ENCODE results near the gene SPSB1. TPM values are rescaled to one million over a fixed set of nuclear protein-coding genes. Genes with fewer than 3 reads are reported as not detected.

Gene SPSB1
- total and polyA plus RNA-seq, 10 donors = 1.3 to 7.9 (median 4.1) TPM

DNA sequence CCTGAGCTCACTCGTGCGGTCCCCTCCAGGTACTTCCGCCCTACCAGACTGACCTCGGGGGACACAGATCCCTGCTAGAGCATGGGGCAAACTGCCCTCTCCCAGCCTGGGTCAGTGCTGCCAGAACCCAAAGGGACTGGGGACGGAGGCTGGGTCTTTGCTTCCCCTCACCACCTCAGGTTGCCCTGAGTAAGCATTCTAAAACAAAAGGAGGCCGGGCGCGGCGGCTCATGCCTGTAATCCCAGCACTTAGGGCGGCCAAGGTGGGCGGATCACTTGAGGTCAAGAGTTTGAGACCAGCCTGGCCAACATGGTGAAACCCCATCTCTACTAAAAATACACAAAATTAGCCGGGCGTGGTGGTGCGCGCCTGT, 108.4 kb downstream of the SPSB1 start:
- 89 to 96% (median 91%) methylated on average over 12 to 15 of the region's 15 CpGs for WGBS, 5 donors
- no peak overlapping the region for H3K4me3 ChIP-seq
- intact Hi-C loops (cut with DNase I; ENCODE audit: low total_unique reads) = no loop called here
- no peak for TF ChIP-seq POLR2AphosphoS5 (IDR thresholded peaks at IDR 0.05)
- no peak for DNase-seq
- peaks cover 0 to 10% (median 0%) of the 10 kb centered on the region in 7 donors for H3K27me3 ChIP-seq (replicated peaks in 1 of 7)
- no peaks in the 10 kb centered on the region for H3K36me3 ChIP-seq
- no peak overlapping the region for H3K27ac ChIP-seq
- no peaks in the 10 kb centered on the region for H3K9me3 ChIP-seq
- peaks cover 0 to 36% (median 26%) of the 10 kb centered on the region in 6 donors for H3K4me1 ChIP-seq

DNA sequence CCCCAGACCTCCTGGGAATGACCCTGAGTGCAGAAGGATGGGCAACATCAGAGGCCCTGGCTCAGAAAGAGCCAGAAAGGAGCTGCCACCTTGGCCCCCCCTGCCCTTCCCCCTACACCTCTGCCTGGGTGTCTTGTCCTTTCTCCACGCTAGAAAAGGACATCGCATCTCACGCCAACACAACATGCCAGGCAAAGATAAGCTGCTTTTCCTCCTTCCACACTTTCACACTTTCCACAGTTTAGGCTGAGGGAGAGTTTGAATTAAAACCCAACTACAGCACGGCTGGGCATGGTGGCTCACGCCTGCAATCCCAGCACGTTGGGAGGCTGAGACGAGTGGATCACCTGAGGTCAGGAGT, 109.5 kb downstream of the SPSB1 start:
- DNase-seq = no peak
- intact Hi-C loops (cut with DNase I; ENCODE audit: low total_unique reads) = no loop called here
- H3K36me3 ChIP-seq = no peaks in the 10 kb centered on the region
- 86 to 92% (median 89%) methylated on average over 7 of the region's 7 CpGs for WGBS, 5 donors
- peaks cover 0 to 40% (median 26%) of the 10 kb centered on the region in 6 donors for H3K4me1 ChIP-seq
- H3K27me3 ChIP-seq (replicated peaks in 1 of 7) = peaks cover 0 to 10% (median 0%) of the 10 kb centered on the region in 7 donors
- H3K27ac ChIP-seq = no peak overlapping the region
- H3K4me3 ChIP-seq = no peak overlapping the region
- TF ChIP-seq POLR2AphosphoS5 (IDR thresholded peaks at IDR 0.05) (no peak), POLR2A (IDR thresholded peaks at IDR 0.05) (no peak)
- TF ChIP-seq, protein P1, sequence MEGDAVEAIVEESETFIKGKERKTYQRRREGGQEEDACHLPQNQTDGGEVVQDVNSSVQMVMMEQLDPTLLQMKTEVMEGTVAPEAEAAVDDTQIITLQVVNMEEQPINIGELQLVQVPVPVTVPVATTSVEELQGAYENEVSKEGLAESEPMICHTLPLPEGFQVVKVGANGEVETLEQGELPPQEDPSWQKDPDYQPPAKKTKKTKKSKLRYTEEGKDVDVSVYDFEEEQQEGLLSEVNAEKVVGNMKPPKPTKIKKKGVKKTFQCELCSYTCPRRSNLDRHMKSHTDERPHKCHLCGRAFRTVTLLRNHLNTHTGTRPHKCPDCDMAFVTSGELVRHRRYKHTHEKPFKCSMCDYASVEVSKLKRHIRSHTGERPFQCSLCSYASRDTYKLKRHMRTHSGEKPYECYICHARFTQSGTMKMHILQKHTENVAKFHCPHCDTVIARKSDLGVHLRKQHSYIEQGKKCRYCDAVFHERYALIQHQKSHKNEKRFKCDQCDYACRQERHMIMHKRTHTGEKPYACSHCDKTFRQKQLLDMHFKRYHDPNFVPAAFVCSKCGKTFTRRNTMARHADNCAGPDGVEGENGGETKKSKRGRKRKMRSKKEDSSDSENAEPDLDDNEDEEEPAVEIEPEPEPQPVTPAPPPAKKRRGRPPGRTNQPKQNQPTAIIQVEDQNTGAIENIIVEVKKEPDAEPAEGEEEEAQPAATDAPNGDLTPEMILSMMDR (IDR thresholded peaks at IDR 0.05 in 8 of 11, conservative IDR thresholded peaks at IDR 0.05 in 3 of 11) = no peak
- H3K9me3 ChIP-seq = no peaks in the 10 kb centered on the region

DNA sequence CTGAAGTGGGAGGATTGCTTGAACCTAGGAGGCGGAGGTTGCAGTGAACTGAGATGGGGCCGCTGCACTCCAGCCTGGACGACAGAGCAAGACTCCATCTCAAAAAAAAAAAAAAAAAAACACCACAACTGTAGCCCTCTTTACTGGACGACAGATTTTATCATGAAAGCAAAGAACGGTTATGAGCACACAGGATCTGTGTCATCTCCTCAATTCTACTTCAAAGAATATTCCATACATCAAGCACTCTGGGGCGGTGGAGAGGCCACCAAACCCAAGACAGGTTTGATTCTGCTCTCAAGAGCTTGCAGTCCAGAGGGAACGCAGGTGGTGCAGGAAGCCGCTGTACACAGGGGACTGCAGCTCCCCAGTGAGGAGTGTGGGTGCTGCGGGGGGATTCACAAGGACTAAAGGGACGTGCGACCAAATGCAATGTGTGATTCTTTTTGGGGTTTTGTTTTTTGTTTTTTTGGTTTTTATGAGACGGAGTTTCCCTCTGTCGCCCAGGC, 110.1 kb downstream of the SPSB1 start:
- Histone ChIP-seq H3K36me3 (no peaks in the 10 kb centered on the region), H3K9me3 (no peaks in the 10 kb centered on the region), H3K27ac (no peak overlapping the region), H3K4me1 (peaks cover 0 to 36% (median 22%) of the 10 kb centered on the region in 6 donors), H3K4me3 (no peak overlapping the region), H3K27me3 (replicated peaks in 1 of 7) (peaks cover 0 to 10% (median 0%) of the 10 kb centered on the region in 7 donors)
- TF ChIP-seq POLR2AphosphoS5 (IDR thresholded peaks at IDR 0.05) (no peak), POLR2A (IDR thresholded peaks at IDR 0.05) (no peak)
- TF ChIP-seq, protein P1 (IDR thresholded peaks at IDR 0.05 in 8 of 11, conservative IDR thresholded peaks at IDR 0.05 in 3 of 11) = no peak
- no peak for DNase-seq
- WGBS, 5 donors = 70 to 86% (median 81%) methylated on average over 13 of the region's 13 CpGs
- intact Hi-C loops (cut with DNase I; ENCODE audit: low total_unique reads) = no loop called here

DNA sequence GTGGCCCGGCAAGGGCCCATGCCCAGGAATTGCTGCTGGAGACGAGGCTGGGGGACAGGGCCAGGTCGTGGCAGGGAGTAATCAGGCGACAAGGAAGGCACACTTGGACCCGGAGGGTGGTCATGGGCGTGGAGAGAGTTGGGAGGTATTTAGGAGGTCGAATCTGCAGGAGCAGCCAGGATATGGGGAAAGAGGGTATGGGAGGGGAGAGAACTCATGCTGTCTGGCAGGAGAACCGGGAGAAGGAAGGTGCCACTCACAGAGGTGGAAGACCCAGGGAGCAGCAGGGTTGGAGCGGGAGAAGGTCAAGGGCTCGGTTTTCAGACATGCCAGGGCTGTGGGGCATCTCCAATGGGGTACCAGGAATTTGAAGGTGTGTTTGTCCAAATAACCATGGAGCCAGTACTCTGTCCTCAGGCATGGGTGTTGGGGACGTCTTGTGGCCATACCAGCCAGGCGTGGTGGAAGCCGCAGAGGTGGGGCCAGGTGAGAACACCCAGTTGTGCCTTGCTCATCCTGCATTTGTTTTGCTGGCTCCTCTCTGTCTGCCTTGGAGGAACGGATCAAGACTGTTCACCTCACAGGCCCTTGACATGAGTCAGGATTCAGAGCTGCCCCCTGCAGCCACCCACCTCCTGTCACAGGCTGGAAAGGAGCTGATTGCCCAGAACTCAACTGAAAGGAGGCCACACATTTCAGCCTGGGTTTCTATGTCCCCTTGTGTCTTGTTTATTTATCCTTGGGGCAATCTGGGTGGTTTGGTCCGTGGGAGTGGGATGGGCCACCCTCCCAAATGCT, 111.6 kb downstream of the SPSB1 start:
- no peak for DNase-seq
- Histone ChIP-seq H3K27me3 (replicated peaks in 1 of 7) (peaks cover 0 to 10% (median 0%) of the 10 kb centered on the region in 7 donors), H3K4me3 (no peak overlapping the region), H3K4me1 (peaks cover 0 to 24% (median 15%) of the 10 kb centered on the region in 6 donors), H3K36me3 (no peaks in the 10 kb centered on the region), H3K27ac (no peak overlapping the region), H3K9me3 (no peaks in the 10 kb centered on the region)
- WGBS, 5 donors = 81 to 91% (median 86%) methylated on average over 15 of the region's 15 CpGs
- TF ChIP-seq POLR2AphosphoS5 (IDR thresholded peaks at IDR 0.05) (no peak), POLR2A (IDR thresholded peaks at IDR 0.05) (no peak)
- TF ChIP-seq, protein P1 (IDR thresholded peaks at IDR 0.05 in 8 of 11, conservative IDR thresholded peaks at IDR 0.05 in 3 of 11) = no peak
- intact Hi-C loops (cut with DNase I; ENCODE audit: low total_unique reads) = no loop called here

Data from spleen (tissue), 11 donors.